T-helper 1 cell treated with Interleukin-12 subunit alpha and Interleukin-12 subunit beta and Interleukin-4 antibody, amounts not matched to agents 30 ng/mL and 1 ng/mL, for 36 hours (primary cell): ENCODE results near the gene ZNF200. TPM values are rescaled to one million over a fixed set of nuclear protein-coding genes. Genes with fewer than 3 reads are reported as not detected.

Experiments used
- intact Hi-C: fragments of 100-400 bp; cut with micrococcal nuclease; formaldehyde crosslinking; loops from one replicate; pipeline ENCODE4 v1.15.1; 2024
- total RNA-seq: library from RNA; stranded (reverse); gene quantifications from 2 replicates; pipeline ENCODE4 v1.2.3, GENCODE V29; 2022

The ZNF200 gene
- total RNA-seq, 1 donor from 2014 or later: 19.6 TPM

DNA sequence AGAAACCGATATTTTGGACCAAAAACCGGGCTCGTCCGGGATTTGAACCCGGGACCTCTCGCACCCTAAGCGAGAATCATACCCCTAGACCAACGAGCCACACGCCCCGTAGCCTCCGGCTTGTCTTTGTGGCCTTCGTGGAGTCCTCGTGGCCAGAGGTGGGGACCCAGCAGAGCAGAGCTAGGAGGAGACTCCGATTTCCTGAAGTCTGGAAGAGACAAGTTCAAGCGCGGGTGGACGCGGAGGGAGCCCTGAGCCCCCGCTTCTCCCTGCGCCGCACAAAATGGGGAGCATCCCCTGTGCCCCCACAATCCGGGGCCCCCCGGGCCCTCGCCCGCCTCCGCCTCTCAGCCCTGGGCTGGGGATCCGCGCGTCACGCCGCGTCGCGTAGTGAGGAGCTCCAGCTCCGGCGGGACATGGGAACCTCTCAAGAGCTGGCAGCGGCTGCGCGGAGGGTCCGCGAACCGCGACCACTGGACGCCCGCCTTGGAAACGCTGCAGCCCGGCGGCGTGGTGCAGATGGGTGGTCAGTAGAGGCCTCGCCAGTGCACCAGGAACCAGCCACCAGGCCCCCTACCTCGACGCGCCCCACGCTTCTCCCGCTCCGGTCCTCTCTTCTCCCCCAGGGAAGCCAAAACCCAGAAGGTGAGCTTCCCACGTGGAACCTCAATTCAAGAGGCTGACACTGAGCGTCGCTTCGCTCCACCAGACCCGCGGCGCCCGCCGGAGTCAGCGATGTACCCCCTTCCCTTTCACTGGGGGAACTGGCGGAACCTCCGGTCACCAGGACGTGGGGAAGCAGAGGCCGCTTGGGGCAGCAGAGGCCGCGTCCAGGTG lies 52.1 kb downstream of the ZNF200 start:
- intact Hi-C loops: loop anchor here (5.0 to 10.0 kb wide), 2 partner anchors 124 to 182 kb away; partner anchors contain the start of genes TIGD7 and ZNF75A

DNA sequence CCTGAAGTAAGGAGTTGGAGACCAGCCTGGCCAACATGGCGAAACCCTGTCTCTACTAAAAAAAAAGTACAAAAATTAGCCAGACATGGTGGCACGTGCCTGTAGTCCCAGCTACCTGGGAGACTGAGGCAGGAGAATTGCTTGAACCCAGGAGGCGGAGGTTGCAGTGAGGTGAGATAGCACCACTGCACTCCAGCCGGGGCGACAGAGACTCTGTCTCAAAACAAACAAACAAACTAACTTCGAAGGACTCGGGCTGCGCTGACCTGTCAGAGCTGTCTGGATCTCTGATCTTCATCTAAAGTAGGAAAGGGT lies 52.7 kb downstream of the ZNF200 start:
- intact Hi-C loops: loop anchor here (5.0 to 10.0 kb wide), 2 partner anchors 125 to 183 kb away; partner anchors contain the start of genes TIGD7 and ZNF75A

- intact Hi-C loops: loop anchor here (5.0 to 10.0 kb wide), 2 partner anchors 127 to 184 kb away; partner anchors contain the start of genes TIGD7 and ZNF75A
Observed at GRCh38 chr16:3180445-3180878, 54.5 kb downstream of the ZNF200 start.

- intact Hi-C loops: loop anchor here (5.0 to 10.0 kb wide), 2 partner anchors 128 to 185 kb away; partner anchors contain the start of genes TIGD7 and ZNF75A
Observed at GRCh38 chr16:3179651-3180050, 55.3 kb downstream of the ZNF200 start.

- intact Hi-C loops: no loop called here
Observed at GRCh38 chr16:3175157-3176093, 59.5 kb downstream of the ZNF200 start.

- intact Hi-C loops: loop anchor here (5.0 kb wide), 1 partner anchor 328 kb away; the partner anchor contains the start of gene CLUAP1
Observed at GRCh38 chr16:3174618-3175148, 60.3 kb downstream of the ZNF200 start.

DNA sequence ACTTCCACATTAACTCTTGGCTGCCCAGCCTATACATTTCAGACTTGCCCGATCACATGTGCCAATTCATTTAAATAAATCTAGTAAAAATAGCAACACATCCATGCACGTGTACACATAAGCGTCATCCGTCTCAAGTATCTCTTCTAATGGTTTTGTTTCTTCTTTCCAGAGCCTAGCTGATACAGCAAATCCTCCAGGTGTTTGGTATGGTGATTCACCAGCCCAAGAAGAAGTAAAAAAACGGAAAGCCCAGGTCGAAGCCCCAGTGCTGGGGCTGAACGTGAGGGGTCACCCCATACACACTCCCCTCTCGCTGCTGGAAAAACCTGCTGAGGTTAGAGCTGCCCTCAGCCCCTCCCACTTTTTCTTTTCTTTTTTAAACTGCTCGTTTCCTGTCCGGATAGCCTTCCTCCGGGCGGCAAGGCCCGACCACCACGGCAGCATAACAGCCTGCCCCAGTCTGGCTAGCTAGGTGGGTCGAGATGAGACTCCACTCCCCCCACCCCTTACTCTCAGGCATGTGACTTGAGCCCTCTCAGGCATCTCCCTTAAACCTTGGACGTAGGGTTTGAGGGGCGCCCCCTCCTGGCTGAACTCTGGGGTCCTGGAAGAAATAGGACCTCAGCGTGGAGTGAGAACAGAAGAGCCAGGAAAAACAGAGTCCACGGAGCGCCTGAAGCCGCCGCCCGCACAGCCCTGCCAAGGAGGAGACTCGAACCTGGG lies 60.9 kb downstream of the ZNF200 start:
- intact Hi-C loops: loop anchor here (5.0 kb wide), 1 partner anchor 328 kb away; the partner anchor contains the start of gene CLUAP1

Other genes starting within 250 kb of the ZNF200 start
- gene CLDN9, start 222.2 kb downstream of the ZNF200 start, total RNA-seq: 0.10 TPM in 1 of 2 replicates, not detected in the other
- gene CLDN6, start 217.0 kb downstream of the ZNF200 start, total RNA-seq: not detected in 2 replicates
- gene TNFRSF12A, start 214.8 kb downstream of the ZNF200 start, total RNA-seq: 4.2 and 5.1 TPM in 2 replicates
- 27.9 and 28.1 TPM in 2 replicates for gene HCFC1R1, start 211.2 kb downstream of the ZNF200 start, total RNA-seq
- 45.2 and 46.6 TPM in 2 replicates for gene THOC6, start 211.1 kb downstream of the ZNF200 start, total RNA-seq
- 0.51 and 0.61 TPM in 2 replicates for gene BICDL2, start 198.2 kb downstream of the ZNF200 start, total RNA-seq
- 93.6 and 93.9 TPM in 2 replicates for gene MMP25, start 188.6 kb downstream of the ZNF200 start, total RNA-seq
- 4,509 and 4,510 TPM in 2 replicates for gene IL32, start 169.5 kb downstream of the ZNF200 start, total RNA-seq
- 0.12 and 0.24 TPM in 2 replicates for gene ZSCAN10, start 135.9 kb downstream of the ZNF200 start, total RNA-seq
- gene ZNF205, start 122.6 kb downstream of the ZNF200 start, total RNA-seq: 0.15 TPM in 1 of 2 replicates, not detected in the other
- gene ZNF213, start 100.1 kb downstream of the ZNF200 start, total RNA-seq: 11.3 and 13.3 TPM in 2 replicates
- gene OR1F1, start 47.0 kb downstream of the ZNF200 start, total RNA-seq: not detected in 2 replicates
- gene MEFV, start 21.5 kb upstream of the ZNF200 start, total RNA-seq: 0.32 TPM in 1 of 2 replicates, not detected in the other
- 23.1 and 25.0 TPM in 2 replicates for gene ZNF263, start 48.3 kb upstream of the ZNF200 start, total RNA-seq
- gene TIGD7, start 70.3 kb upstream of the ZNF200 start, total RNA-seq: 2.6 and 4.0 TPM in 2 replicates
- gene ZNF75A, start 70.3 kb upstream of the ZNF200 start, total RNA-seq: 43.8 and 47.2 TPM in 2 replicates
- not detected in 2 replicates for gene OR2C1, start 120.7 kb upstream of the ZNF200 start, total RNA-seq
- 18.8 and 22.1 TPM in 2 replicates for gene ZSCAN32, start 165.8 kb upstream of the ZNF200 start, total RNA-seq
- 11.3 and 12.6 TPM in 2 replicates for gene ZNF174, start 166.1 kb upstream of the ZNF200 start, total RNA-seq
- 2.8 and 3.0 TPM in 2 replicates for gene ZNF597, start 208.3 kb upstream of the ZNF200 start, total RNA-seq
- 53.3 and 53.7 TPM in 2 replicates for gene NAA60, start 208.5 kb upstream of the ZNF200 start, total RNA-seq